Measurements from ENCODE around the gene SAV1.
A peak's percentile ranks its signal among the peaks of the same experiment; 100 is the strongest.
"Not testable (repeated sequence)": the region's sequence is repeated elsewhere in the genome, so short reads cannot be mapped to it uniquely, and the experiment has no call there.

SAV1 gene

DNA sequence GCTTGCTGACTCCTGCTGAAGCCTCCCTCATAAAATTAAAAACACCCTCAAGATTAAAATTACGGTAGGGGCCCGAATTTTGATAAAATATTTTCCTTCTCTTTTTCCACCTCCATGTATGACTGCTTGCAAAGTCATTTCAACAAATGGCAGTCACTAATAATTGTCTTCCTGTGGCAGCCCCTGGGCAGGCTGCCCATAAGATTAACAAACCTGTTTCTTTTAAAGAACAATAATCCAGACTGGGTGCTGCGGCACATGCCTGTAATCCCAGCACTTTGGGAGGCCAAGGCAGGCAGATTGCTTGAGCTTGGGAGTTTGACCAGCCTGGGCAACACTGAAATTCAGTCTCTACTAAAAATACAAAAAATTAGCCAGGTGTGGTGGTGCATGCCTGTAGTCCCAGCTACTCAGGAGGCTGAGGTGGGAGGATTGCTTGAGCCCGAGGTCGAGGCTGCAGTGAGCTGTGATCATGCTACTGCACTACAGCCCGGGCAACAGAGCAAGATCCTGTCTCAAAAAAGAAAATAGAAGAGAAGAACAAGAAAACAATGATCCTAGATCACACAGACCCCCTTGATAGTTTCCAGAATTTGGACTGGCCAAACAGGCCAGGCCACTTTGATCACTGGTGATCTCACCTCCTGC lies 8.7 kb downstream of the SAV1 start:
- H3K9me3 ChIP-seq (ENCODE audit: control insufficient read depth, low read depth, low read length): no peaks in the 10 kb centered on the region
- no peak overlapping the region for H3K9ac ChIP-seq (ENCODE audit: low read length)
- peaks cover 23% of the 10 kb centered on the region for H3K4me1 ChIP-seq (ENCODE audit: control insufficient read depth, low read depth, low read length)
- no peak overlapping the region for H3K4me3 ChIP-seq (ENCODE audit: low read length)
- H3K27me3 ChIP-seq (ENCODE audit: control insufficient read depth, insufficient read depth, low read length): no peaks in the 10 kb centered on the region
- H3K27ac ChIP-seq (ENCODE audit: low read length): no peak overlapping the region
- H3K36me3 ChIP-seq (ENCODE audit: control insufficient read depth, low read depth, low read length): peaks cover 16% of the 10 kb centered on the region

DNA sequence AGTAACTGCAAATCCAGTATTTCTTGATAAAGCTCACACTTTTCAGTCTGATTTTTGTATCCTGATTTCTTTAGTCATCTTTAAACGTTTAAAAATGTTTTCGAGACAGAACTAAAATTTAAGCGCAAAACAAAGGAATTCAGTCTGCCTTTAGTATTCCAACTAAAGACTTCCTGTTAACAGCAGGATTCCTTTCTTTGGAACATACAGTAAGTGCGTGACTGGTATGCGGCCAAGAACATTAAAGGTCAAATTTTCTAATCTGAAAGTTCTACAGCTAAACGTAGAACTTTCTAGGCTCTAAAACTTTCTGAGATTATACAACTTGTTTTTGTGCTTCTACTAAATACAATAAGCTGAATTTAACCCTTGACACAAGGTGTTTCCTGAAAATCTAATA lies 9.9 kb downstream of the SAV1 start:
- Histone ChIP-seq H3K27me3 (ENCODE audit: control insufficient read depth, insufficient read depth, low read length) (no peaks in the 10 kb centered on the region), H3K9ac (ENCODE audit: low read length) (peak overlapping the region; percentile 15), H3K4me3 (ENCODE audit: low read length) (peak overlapping the region; percentile 40), H3K4me1 (ENCODE audit: control insufficient read depth, low read depth, low read length) (peaks cover 23% of the 10 kb centered on the region), H3K9me3 (ENCODE audit: control insufficient read depth, low read depth, low read length) (no peaks in the 10 kb centered on the region), H3K36me3 (ENCODE audit: control insufficient read depth, low read depth, low read length) (peaks cover 15% of the 10 kb centered on the region), H3K27ac (ENCODE audit: low read length) (peak overlapping the region; percentile 66)

DNA sequence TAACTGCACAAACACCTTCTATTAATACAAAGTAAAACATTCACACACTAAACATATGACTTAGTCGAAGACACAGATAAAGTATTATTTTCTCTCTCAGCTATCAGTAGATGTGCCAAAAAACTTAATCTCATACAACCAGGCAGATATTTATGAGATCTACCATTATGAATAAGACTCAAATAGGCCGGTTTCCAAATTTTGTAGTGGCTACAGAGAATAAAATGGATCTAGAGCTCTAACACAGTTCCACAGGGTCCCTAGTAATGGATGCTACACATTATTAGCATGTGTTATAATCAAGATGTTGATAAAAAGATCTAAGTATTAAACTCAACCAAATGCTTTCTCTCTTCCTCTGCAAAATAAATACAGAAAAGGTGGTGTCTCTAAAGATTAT lies 10.4 kb downstream of the SAV1 start:
- Histone ChIP-seq H3K27ac (ENCODE audit: low read length) (peak overlapping the region; percentile 66), H3K36me3 (ENCODE audit: control insufficient read depth, low read depth, low read length) (peaks cover 15% of the 10 kb centered on the region), H3K9me3 (ENCODE audit: control insufficient read depth, low read depth, low read length) (no peaks in the 10 kb centered on the region), H3K27me3 (ENCODE audit: control insufficient read depth, insufficient read depth, low read length) (no peaks in the 10 kb centered on the region), H3K4me1 (ENCODE audit: control insufficient read depth, low read depth, low read length) (peaks cover 23% of the 10 kb centered on the region), H3K4me3 (ENCODE audit: low read length) (peak overlapping the region; percentile 40), H3K9ac (ENCODE audit: low read length) (peak overlapping the region; percentile 15)

DNA sequence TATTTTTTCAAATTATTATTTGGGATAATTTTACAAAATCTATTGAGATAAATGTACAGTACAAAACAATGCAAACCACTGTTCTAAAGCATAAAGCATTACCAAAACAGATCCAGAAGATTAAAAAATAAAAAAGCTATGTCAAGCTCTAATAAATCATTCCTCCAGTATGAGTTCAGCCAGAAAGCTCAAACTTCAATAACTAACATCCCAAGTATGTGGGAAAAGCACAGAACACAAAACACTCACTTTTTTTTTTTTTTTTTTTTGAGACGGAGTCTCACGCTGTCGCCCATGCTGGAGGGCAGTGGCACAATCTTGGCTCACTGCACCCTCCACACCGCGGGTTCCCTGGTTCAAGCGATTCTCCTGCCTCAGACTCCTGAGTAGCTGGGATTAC lies 11.3 kb downstream of the SAV1 start:
- no peaks in the 10 kb centered on the region for H3K27me3 ChIP-seq (ENCODE audit: control insufficient read depth, insufficient read depth, low read length)
- H3K4me3 ChIP-seq (ENCODE audit: low read length): no peak overlapping the region
- peaks cover 23% of the 10 kb centered on the region for H3K4me1 ChIP-seq (ENCODE audit: control insufficient read depth, low read depth, low read length)
- no peaks in the 10 kb centered on the region for H3K9me3 ChIP-seq (ENCODE audit: control insufficient read depth, low read depth, low read length)
- H3K36me3 ChIP-seq (ENCODE audit: control insufficient read depth, low read depth, low read length): peaks cover 15% of the 10 kb centered on the region
- no peak overlapping the region for H3K9ac ChIP-seq (ENCODE audit: low read length)
- no peak overlapping the region for H3K27ac ChIP-seq (ENCODE audit: low read length)

DNA sequence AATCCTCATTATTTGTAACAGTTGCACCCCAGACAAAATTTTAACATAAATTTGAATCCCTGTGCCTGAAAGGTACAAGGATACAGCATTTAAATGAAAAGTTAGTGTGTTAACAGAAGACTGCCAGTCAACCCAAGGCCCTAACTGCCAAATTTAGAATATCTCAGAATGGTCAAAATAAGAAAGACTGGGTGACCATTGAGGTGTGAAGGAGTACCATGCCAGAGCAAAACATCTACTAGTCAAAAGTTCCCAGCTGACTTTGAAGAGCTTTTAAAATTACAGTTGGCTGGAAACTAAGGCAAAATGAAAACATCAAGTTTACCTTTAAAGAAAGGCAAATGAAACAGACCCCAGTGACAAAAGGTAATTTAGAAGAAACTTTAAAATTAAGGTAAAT lies 18.4 kb downstream of the SAV1 start:
- no peaks in the 10 kb centered on the region for H3K27me3 ChIP-seq (ENCODE audit: control insufficient read depth, insufficient read depth, low read length)
- H3K4me3 ChIP-seq (ENCODE audit: low read length): no peak overlapping the region
- no peak overlapping the region for H3K27ac ChIP-seq (ENCODE audit: low read length)
- H3K36me3 ChIP-seq (ENCODE audit: control insufficient read depth, low read depth, low read length): peaks cover 5% of the 10 kb centered on the region
- no peak overlapping the region for H3K9ac ChIP-seq (ENCODE audit: low read length)
- no peaks in the 10 kb centered on the region for H3K9me3 ChIP-seq (ENCODE audit: control insufficient read depth, low read depth, low read length)
- H3K4me1 ChIP-seq (ENCODE audit: control insufficient read depth, low read depth, low read length): no peaks in the 10 kb centered on the region

DNA sequence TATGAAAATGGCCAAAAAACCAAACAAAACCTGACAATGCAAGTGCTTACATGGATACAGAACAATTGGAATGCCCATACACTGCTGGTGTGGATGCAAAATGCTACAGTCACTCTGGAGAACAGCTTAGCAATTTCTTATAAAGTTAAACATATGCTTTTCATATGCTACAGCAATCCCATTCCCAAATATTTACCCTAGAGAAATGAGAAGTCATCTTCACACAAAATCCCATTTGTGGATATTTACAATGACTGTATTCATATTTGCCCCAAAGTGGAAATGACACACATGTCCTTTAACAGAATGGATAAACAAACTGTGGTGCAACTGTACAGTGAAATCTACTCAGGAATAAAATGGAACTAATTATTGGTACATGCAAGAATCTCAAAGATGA lies 20.4 kb downstream of the SAV1 start:
- Histone ChIP-seq H3K36me3 (ENCODE audit: control insufficient read depth, low read depth, low read length) (peaks cover 15% of the 10 kb centered on the region), H3K9me3 (ENCODE audit: control insufficient read depth, low read depth, low read length) (no peaks in the 10 kb centered on the region), H3K27ac (ENCODE audit: low read length) (no peak overlapping the region), H3K4me1 (ENCODE audit: control insufficient read depth, low read depth, low read length) (no peaks in the 10 kb centered on the region), H3K27me3 (ENCODE audit: control insufficient read depth, insufficient read depth, low read length) (no peaks in the 10 kb centered on the region), H3K9ac (ENCODE audit: low read length) (no peak overlapping the region), H3K4me3 (ENCODE audit: low read length) (no peak overlapping the region)

DNA sequence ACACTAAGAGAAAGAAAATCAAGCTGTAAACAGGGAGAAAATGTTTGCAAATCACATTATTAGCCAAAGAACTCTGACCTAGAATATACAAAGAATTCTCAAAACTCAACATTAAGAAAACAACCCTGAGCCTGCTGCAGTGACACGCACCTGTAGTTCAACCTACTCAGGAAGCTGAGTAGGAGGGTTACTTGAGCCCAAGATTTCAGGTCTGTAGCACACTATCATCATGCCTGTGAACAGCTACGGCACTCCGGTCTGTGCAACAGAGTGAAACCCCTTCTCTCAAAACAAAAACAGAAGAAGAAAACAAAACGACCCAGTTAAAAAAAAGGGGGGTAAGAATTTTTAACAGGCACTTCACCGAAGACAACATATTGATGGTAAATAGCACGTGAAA lies 20.8 kb downstream of the SAV1 start:
- H3K36me3 ChIP-seq (ENCODE audit: control insufficient read depth, low read depth, low read length): peaks cover 18% of the 10 kb centered on the region
- H3K27ac ChIP-seq (ENCODE audit: low read length): no peak overlapping the region
- no peaks in the 10 kb centered on the region for H3K9me3 ChIP-seq (ENCODE audit: control insufficient read depth, low read depth, low read length)
- no peaks in the 10 kb centered on the region for H3K27me3 ChIP-seq (ENCODE audit: control insufficient read depth, insufficient read depth, low read length)
- H3K4me1 ChIP-seq (ENCODE audit: control insufficient read depth, low read depth, low read length): no peaks in the 10 kb centered on the region
- H3K9ac ChIP-seq (ENCODE audit: low read length): no peak overlapping the region
- H3K4me3 ChIP-seq (ENCODE audit: low read length): no peak overlapping the region

DNA sequence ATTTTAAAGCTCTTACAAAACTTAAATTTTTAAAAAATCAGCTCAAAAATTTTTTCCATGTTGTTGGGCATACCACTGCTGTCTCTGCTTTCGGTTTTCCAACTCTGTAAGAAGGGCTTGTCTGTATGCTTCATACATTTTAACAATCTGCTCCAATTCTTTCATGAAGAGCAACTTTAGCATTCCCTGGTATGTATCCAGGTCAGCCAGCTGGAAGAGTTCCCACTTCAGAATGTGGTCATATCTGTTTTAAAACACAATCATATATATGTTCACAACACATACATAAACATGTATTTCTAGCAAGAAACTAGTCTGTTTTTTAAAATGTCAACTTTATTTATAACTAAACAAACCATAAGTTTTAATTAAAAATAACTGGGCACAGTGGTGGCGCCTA lies 33.0 kb downstream of the SAV1 start:
- Histone ChIP-seq H3K36me3 (ENCODE audit: control insufficient read depth, low read depth, low read length) (peaks cover 17% of the 10 kb centered on the region), H3K4me1 (ENCODE audit: control insufficient read depth, low read depth, low read length) (no peaks in the 10 kb centered on the region), H3K4me3 (ENCODE audit: low read length) (no peak overlapping the region), H3K27ac (ENCODE audit: low read length) (no peak overlapping the region), H3K27me3 (ENCODE audit: control insufficient read depth, insufficient read depth, low read length) (no peaks in the 10 kb centered on the region), H3K9ac (ENCODE audit: low read length) (no peak overlapping the region), H3K9me3 (ENCODE audit: control insufficient read depth, low read depth, low read length) (no peaks in the 10 kb centered on the region)

DNA sequence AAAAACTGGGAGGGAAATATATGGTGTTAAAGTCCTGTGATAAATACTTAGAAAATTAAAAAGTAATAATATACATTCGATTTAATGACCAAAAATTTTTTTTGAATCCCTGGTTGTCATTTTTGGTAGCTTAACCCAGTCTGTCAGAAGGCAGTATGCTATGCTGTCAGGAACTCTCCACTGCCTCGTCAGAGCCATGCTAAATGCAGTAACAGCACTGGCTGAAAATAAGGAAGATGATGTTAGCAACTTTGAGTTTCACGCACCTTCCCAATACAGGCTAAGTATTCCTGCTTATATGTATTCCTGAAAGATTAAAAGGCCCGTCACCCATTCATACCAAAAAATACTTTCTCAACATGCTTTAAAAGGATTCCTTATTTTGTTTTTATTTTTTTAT lies 34.2 kb downstream of the SAV1 start:
- no peak overlapping the region for H3K9ac ChIP-seq (ENCODE audit: low read length)
- H3K36me3 ChIP-seq (ENCODE audit: control insufficient read depth, low read depth, low read length): peaks cover 17% of the 10 kb centered on the region
- H3K4me1 ChIP-seq (ENCODE audit: control insufficient read depth, low read depth, low read length): no peaks in the 10 kb centered on the region
- no peaks in the 10 kb centered on the region for H3K27me3 ChIP-seq (ENCODE audit: control insufficient read depth, insufficient read depth, low read length)
- no peak overlapping the region for H3K27ac ChIP-seq (ENCODE audit: low read length)
- H3K9me3 ChIP-seq (ENCODE audit: control insufficient read depth, low read depth, low read length): no peaks in the 10 kb centered on the region
- H3K4me3 ChIP-seq (ENCODE audit: low read length): no peak overlapping the region

DNA sequence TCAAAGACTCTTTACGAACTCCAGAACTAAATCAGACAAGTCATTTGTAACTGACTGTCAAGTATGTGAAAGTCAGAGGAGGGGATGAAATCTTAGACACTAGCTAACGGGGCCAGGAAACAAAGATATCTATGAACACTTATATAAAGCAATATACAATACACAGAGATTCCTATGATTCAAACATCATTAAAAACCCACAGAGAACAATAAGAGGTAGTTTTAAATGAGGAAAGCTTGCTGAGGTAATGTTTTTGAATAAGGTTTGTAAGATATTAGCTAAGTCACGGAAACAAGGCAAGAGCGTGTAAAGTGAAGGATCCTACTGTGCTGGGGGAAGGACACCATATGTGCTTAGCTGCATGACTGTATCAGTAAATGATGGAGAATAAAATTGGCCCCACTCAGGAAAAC lies 36.7 kb downstream of the SAV1 start:
- no peaks in the 10 kb centered on the region for H3K9me3 ChIP-seq (ENCODE audit: control insufficient read depth, low read depth, low read length)
- H3K9ac ChIP-seq (ENCODE audit: low read length): no peak overlapping the region
- no peak overlapping the region for H3K4me3 ChIP-seq (ENCODE audit: low read length)
- no peak overlapping the region for H3K27ac ChIP-seq (ENCODE audit: low read length)
- no peaks in the 10 kb centered on the region for H3K27me3 ChIP-seq (ENCODE audit: control insufficient read depth, insufficient read depth, low read length)
- no peaks in the 10 kb centered on the region for H3K4me1 ChIP-seq (ENCODE audit: control insufficient read depth, low read depth, low read length)
- peaks cover 17% of the 10 kb centered on the region for H3K36me3 ChIP-seq (ENCODE audit: control insufficient read depth, low read depth, low read length)

DNA sequence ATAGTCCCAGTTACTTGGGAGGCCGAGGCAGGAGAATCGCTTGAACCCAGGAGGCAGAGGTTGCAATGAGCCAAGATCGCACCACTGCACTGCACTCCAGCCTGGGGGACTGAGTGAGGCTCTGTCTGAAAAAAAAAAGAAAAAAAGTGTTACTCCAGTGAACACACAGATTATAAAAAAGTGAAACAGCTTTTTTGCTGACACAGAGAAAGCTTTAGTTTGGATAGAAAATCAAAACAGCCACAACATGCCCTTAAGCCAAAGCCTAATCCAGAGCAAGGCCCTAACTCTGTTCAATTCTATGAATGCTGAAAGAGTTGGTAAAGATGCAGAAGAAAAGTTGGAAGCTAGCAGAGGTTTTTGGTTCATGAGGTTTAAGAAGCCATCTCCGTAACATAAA lies 43.2 kb downstream of the SAV1 start:
- not testable (repeated sequence) for H3K4me3 ChIP-seq (ENCODE audit: low read length); H3K9ac ChIP-seq (ENCODE audit: low read length); H3K27ac ChIP-seq (ENCODE audit: low read length)

DNA sequence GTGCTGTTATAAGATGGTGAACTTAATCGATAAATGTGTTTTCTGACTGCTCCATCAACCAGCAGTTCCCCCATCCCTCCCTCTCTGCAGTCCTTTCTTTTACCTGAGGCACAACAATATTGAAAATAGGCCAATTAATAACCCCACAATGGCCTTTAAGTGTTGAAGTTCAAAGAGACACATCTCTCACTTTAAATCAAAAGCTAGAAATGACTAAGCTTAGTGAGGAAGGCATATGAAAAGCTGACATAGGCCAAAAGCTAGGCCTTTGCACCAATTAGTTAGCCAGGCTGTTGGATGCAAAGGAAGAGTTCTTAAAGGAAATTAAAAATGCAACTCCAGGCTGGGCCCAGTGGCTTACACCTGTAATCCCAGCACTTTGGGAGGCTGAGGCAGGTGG lies 43.7 kb downstream of the SAV1 start:
- Histone ChIP-seq H3K36me3 (ENCODE audit: control insufficient read depth, low read depth, low read length) (no peaks in the 10 kb centered on the region), H3K4me3 (ENCODE audit: low read length) (no peak overlapping the region), H3K27me3 (ENCODE audit: control insufficient read depth, insufficient read depth, low read length) (no peaks in the 10 kb centered on the region), H3K9ac (ENCODE audit: low read length) (no peak overlapping the region), H3K9me3 (ENCODE audit: control insufficient read depth, low read depth, low read length) (no peaks in the 10 kb centered on the region), H3K27ac (ENCODE audit: low read length) (no peak overlapping the region), H3K4me1 (ENCODE audit: control insufficient read depth, low read depth, low read length) (no peaks in the 10 kb centered on the region)

More for the DNA sequence above, 43.2 kb downstream of the SAV1 start:
- not testable (repeated sequence) for H3K36me3 ChIP-seq (ENCODE audit: control insufficient read depth, low read depth, low read length); H3K27me3 ChIP-seq (ENCODE audit: control insufficient read depth, insufficient read depth, low read length); H3K9me3 ChIP-seq (ENCODE audit: control insufficient read depth, low read depth, low read length); H3K4me1 ChIP-seq (ENCODE audit: control insufficient read depth, low read depth, low read length)
